SK-N-SH treated with all-trans-retinoic acid at 6 μM for 48 hours (cell line): ENCODE results near the gene FARP1.

Source experiments
- ATAC-seq: fragments of 200-7000 bp; cut with Tn5 transposase; 3 replicates; pipeline ENCODE4 v1.9.1; 2020; ENCODE audit warnings: mild to moderate bottlenecking, moderate library complexity
- CSDC2 ChIP-seq: fragments of 250-450 bp; sonication (Bioruptor Pico); IDR thresholded peaks from 2 replicates; pipeline ENCODE4 v1.5.0; 2020; ENCODE audit warnings: mild to moderate bottlenecking, moderate library complexity
- ESRRG ChIP-seq: fragments of 250-450 bp; sonication (Bioruptor Pico); IDR thresholded peaks from 2 replicates; pipeline ENCODE4 v1.6.1; 2021; ENCODE audit warnings: mild to moderate bottlenecking
- GLIS3 ChIP-seq: fragments of 250-450 bp; sonication (Bioruptor Pico); IDR thresholded peaks from 2 replicates; pipeline ENCODE4 v1.5.0; 2020; ENCODE audit warnings: mild to moderate bottlenecking, moderate library complexity
- ISL1 ChIP-seq: fragments of 250-450 bp; sonication (Bioruptor Pico); IDR thresholded peaks from 2 replicates; pipeline ENCODE4 v2.1.2; 2022; ENCODE audit warnings: mild to moderate bottlenecking, moderate library complexity
- OSR1 ChIP-seq: fragments of 250-450 bp; sonication (Bioruptor Pico); IDR thresholded peaks from 2 replicates; pipeline ENCODE4 v1.8.0; 2022; ENCODE audit warnings: moderate library complexity, mild to moderate bottlenecking, inconsistent platforms
- RARB ChIP-seq: fragments of 250-450 bp; sonication (Bioruptor Pico); IDR thresholded peaks from 2 replicates; pipeline ENCODE4 v1.8.0; 2021; ENCODE audit warnings: mild to moderate bottlenecking, moderate library complexity
- SNAI2 ChIP-seq: fragments of 250-450 bp; sonication (Bioruptor Pico); IDR thresholded peaks from 2 replicates; pipeline ENCODE4 v1.5.0; 2020; ENCODE audit warnings: mild to moderate bottlenecking, moderate library complexity
- TCF4 ChIP-seq: fragments of 250-450 bp; sonication (Bioruptor Pico); IDR thresholded peaks from 2 replicates; pipeline ENCODE4 v1.8.0; 2021; ENCODE audit warnings: mild to moderate bottlenecking, moderate library complexity, borderline replicate concordance
- TOX ChIP-seq: fragments of 250-450 bp; sonication (Bioruptor Pico); IDR thresholded peaks from 2 replicates; pipeline ENCODE4 v1.8.0; 2021; ENCODE audit warnings: mild to moderate bottlenecking, moderate library complexity, borderline replicate concordance
- ZC3H10 ChIP-seq: fragments of 250-450 bp; sonication (Bioruptor Pico); IDR thresholded peaks from 2 replicates; pipeline ENCODE4 v1.5.1; 2021; ENCODE audit warnings: mild to moderate bottlenecking, moderate library complexity
- ZFP3 ChIP-seq: fragments of 250-450 bp; sonication (Bioruptor Pico); IDR thresholded peaks from 2 replicates; pipeline ENCODE4 v1.5.0; 2020; ENCODE audit warnings: mild to moderate bottlenecking, moderate library complexity
- ZFP30 ChIP-seq: fragments of 450-650 bp; formaldehyde crosslinking; IDR thresholded peaks from 2 replicates; pipeline ENCODE4 v1.5.0; 2022; ENCODE audit warnings: mild to moderate bottlenecking, moderate library complexity
- ZNF565 ChIP-seq: fragments of 450-650 bp; formaldehyde crosslinking; conservative IDR thresholded peaks from 2 replicates; pipeline ENCODE4 v1.5.0; 2020; ENCODE audit warnings: low read depth, mild to moderate bottlenecking, moderate library complexity
- ZNF70 ChIP-seq: fragments of 450-650 bp; formaldehyde crosslinking; IDR thresholded peaks from 2 replicates; pipeline ENCODE4 v1.5.0; 2020; ENCODE audit warnings: mild to moderate bottlenecking, moderate library complexity
- ZNF8 ChIP-seq: fragments of 450-650 bp; formaldehyde crosslinking; IDR thresholded peaks from 2 replicates; pipeline ENCODE4 v1.5.0; 2020; ENCODE audit warnings: mild to moderate bottlenecking, moderate library complexity
- TF ChIP-seq, protein P1 (sequence below): fragments of 250-450 bp; sonication (Bioruptor Pico); IDR thresholded peaks from 2 replicates; pipeline ENCODE4 v1.5.1; 2021; ENCODE audit warnings: mild to moderate bottlenecking, moderate library complexity
- TF ChIP-seq, protein P2 (sequence below): fragments of 250-450 bp; sonication (Bioruptor Pico); IDR thresholded peaks from 2 replicates; pipeline ENCODE4 v1.5.1; 2020; ENCODE audit warnings: low read depth, mild to moderate bottlenecking, moderate library complexity
- TF ChIP-seq, protein P3 (sequence below): fragments of 250-450 bp; sonication (Bioruptor Pico); IDR thresholded peaks from 2 replicates; pipeline ENCODE4 v1.5.0; 2020; ENCODE audit warnings: mild to moderate bottlenecking, moderate library complexity
- TF ChIP-seq, protein P4 (sequence below): fragments of 250-450 bp; sonication (Bioruptor Pico); IDR thresholded peaks from 2 replicates; pipeline ENCODE4 v1.8.0; 2021; ENCODE audit warnings: low read depth, mild to moderate bottlenecking, moderate library complexity, borderline replicate concordance

Gene FARP1

DNA sequence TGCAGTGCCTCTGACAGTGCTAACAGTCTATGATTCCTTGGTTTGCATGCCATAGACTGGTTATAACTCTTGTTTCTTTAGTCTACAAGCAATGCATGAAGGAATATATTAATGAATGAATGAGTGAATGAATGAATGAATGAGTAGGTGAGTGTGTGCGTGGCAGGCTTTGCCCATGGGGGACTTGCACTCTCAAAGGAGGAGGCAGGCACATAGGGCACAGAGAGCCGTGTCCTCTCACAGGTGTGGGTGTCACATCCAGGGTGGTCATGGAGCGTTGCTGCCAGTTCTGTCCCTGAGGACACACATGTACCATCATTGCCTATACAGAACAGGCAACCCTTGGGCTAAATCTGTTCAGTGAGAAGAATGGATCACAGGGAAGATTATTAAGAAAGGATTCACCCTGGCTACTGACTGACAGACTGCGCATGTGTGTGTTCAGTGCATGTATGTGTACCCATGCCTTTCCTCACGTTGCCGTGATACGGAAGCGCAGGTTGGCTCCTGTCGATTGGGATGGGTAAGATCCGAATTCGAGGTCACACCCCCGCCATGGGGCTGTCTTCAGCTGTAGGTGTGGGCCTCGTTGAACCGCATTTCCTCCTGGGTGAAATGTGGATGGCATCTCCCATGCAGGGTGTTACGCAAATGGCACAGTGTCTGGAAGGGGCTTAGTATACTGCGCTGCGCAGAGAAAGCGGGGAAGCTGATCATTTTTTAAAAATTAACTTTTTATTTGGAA lies 272.6 kb downstream of the FARP1 start:
- TF ChIP-seq RARB (CRISPR knock-in tag), result no peak
- no peak for TF ChIP-seq ZNF70
- TF ChIP-seq SNAI2 (CRISPR knock-in tag), result no peak
- no peak for ATAC-seq

DNA sequence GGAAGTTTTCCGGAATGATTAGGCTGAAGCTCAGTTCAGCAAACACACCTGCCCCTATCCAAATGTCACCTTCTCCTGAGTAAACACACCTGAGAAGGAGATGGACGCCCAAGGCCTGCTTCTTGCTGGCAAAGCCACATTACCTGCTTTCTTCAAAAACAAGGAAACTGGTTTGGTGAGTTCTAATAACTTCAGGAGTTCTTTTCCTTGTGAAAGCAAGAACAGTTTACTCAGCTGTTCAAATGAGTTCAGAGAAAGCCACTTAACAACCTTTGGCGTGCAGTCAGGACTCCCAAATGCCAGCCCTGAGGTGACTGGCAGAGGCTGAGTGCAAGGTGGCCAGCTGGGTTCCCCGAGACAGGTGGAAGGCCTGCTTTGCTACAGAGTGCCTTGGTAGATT lies 273.5 kb downstream of the FARP1 start:
- TF ChIP-seq, protein P1, sequence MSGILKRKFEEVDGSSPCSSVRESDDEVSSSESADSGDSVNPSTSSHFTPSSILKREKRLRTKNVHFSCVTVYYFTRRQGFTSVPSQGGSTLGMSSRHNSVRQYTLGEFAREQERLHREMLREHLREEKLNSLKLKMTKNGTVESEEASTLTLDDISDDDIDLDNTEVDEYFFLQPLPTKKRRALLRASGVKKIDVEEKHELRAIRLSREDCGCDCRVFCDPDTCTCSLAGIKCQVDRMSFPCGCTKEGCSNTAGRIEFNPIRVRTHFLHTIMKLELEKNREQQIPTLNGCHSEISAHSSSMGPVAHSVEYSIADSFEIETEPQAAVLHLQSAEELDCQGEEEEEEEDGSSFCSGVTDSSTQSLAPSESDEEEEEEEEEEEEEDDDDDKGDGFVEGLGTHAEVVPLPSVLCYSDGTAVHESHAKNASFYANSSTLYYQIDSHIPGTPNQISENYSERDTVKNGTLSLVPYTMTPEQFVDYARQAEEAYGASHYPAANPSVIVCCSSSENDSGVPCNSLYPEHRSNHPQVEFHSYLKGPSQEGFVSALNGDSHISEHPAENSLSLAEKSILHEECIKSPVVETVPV (CRISPR knock-in tag), result no peak
- no peak for TF ChIP-seq ZC3H10
- TF ChIP-seq CSDC2 (CRISPR knock-in tag), result no peak
- no peak for TF ChIP-seq RARB (CRISPR knock-in tag)
- no peak for ATAC-seq

DNA sequence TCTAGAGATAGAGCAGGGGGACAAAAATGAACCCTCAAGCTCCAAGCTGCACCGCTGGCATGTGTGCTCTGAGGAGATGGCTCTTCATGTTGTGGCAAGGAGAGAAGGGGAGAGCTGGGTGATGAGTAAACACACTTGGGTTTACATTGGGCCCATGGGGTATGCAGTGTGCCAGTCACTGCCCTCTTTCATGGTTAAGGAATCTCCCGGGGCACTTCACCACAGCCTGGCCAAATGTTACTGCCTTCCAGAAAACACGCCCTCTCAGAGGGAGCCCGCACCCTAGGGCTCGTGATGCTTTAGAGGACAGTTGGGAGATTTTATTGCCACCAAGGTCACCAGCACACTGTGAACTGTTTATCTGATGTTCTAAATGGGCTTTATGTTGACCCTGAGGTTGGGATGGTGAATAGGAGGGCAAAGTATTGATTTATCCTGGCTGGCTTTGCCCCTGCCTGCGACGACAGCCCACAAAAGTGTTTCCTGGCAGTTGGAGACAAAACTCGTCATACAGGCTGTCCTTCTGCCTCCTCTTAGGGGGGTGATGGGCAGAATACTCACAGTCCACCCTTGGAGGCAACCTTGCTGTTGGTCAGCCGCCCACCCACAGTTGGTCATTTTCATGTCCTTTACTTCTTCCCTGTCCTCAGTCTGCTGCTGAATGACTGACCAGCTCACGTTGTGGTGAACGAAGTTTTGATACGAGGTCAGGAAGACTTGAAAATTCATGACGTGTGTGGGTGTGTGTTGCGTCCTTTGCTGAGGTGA lies 277.1 kb downstream of the FARP1 start:
- ATAC-seq, result no peak

DNA sequence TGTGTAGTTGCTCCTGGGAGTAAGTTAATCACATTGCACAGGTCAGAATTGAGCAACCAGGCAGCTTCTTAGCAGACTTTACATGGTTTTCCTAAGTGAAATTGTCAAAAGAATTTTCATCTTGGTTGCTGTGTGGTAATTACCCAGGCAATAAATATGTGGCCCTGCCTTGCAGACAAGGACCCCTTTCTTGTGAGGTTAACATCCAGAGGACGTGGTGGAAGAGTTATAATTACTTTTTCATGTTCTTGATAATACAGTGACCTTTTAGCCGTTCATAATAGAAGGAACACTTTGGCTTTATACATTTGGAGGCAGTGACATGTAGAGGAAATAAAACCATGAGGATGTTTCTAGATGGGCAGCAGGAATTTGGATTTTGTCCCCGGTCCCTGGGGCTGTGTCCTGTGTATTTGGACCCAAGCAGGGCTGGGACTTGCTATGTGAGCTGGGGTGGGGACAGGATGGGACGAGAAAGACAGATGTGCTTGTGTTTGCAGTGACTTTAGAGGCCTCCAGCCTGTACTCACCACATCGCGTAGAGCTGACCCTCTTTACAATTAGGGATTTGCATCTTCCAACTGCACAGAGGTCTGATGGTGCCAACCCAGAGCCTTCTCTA lies 277.8 kb downstream of the FARP1 start:
- TF ChIP-seq, protein P2, sequence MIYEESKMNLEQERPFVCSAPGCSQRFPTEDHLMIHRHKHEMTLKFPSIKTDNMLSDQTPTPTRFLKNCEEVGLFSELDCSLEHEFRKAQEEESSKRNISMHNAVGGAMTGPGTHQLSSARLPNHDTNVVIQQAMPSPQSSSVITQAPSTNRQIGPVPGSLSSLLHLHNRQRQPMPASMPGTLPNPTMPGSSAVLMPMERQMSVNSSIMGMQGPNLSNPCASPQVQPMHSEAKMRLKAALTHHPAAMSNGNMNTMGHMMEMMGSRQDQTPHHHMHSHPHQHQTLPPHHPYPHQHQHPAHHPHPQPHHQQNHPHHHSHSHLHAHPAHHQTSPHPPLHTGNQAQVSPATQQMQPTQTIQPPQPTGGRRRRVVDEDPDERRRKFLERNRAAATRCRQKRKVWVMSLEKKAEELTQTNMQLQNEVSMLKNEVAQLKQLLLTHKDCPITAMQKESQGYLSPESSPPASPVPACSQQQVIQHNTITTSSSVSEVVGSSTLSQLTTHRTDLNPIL (CRISPR knock-in tag), result no peak
- TF ChIP-seq SNAI2 (CRISPR knock-in tag), result no peak
- TF ChIP-seq, protein P3, sequence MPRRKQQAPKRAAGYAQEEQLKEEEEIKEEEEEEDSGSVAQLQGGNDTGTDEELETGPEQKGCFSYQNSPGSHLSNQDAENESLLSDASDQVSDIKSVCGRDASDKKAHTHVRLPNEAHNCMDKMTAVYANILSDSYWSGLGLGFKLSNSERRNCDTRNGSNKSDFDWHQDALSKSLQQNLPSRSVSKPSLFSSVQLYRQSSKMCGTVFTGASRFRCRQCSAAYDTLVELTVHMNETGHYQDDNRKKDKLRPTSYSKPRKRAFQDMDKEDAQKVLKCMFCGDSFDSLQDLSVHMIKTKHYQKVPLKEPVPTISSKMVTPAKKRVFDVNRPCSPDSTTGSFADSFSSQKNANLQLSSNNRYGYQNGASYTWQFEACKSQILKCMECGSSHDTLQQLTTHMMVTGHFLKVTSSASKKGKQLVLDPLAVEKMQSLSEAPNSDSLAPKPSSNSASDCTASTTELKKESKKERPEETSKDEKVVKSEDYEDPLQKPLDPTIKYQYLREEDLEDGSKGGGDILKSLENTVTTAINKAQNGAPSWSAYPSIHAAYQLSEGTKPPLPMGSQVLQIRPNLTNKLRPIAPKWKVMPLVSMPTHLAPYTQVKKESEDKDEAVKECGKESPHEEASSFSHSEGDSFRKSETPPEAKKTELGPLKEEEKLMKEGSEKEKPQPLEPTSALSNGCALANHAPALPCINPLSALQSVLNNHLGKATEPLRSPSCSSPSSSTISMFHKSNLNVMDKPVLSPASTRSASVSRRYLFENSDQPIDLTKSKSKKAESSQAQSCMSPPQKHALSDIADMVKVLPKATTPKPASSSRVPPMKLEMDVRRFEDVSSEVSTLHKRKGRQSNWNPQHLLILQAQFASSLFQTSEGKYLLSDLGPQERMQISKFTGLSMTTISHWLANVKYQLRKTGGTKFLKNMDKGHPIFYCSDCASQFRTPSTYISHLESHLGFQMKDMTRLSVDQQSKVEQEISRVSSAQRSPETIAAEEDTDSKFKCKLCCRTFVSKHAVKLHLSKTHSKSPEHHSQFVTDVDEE (CRISPR knock-in tag), result no peak
- TF ChIP-seq ZNF8 (CRISPR knock-in tag), result no peak
- TF ChIP-seq, protein P1 (CRISPR knock-in tag), result no peak
- TF ChIP-seq TOX (CRISPR knock-in tag), result no peak
- no peak for TF ChIP-seq TCF4 (CRISPR knock-in tag)
- TF ChIP-seq ZNF565 (CRISPR knock-in tag), result no peak
- TF ChIP-seq ISL1 (CRISPR knock-in tag), result no peak
- no peak for TF ChIP-seq RARB (CRISPR knock-in tag)
- TF ChIP-seq ZFP30 (CRISPR knock-in tag), result no peak
- TF ChIP-seq, all 23 proteins: peak for 0
- no peak for ATAC-seq

More for the DNA sequence above, 277.1 kb downstream of the FARP1 start:
- TF ChIP-seq ZFP3 (CRISPR knock-in tag) (no peak), SNAI2 (CRISPR knock-in tag) (no peak), ESRRG (CRISPR knock-in tag) (no peak), GLIS3 (CRISPR knock-in tag) (no peak), TOX (CRISPR knock-in tag) (no peak), TCF4 (CRISPR knock-in tag) (no peak), ZNF70 (no peak), OSR1 (no peak)
- TF ChIP-seq, protein P1 (CRISPR knock-in tag), result no peak
- TF ChIP-seq, protein P4, sequence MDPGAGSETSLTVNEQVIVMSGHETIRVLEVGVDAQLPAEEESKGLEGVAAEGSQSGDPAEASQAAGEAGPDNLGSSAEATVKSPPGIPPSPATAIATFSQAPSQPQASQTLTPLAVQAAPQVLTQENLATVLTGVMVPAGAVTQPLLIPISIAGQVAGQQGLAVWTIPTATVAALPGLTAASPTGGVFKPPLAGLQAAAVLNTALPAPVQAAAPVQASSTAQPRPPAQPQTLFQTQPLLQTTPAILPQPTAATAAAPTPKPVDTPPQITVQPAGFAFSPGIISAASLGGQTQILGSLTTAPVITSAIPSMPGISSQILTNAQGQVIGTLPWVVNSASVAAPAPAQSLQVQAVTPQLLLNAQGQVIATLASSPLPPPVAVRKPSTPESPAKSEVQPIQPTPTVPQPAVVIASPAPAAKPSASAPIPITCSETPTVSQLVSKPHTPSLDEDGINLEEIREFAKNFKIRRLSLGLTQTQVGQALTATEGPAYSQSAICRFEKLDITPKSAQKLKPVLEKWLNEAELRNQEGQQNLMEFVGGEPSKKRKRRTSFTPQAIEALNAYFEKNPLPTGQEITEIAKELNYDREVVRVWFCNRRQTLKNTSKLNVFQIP (CRISPR knock-in tag), result no peak
- TF ChIP-seq, all 23 proteins: peak for 0
